Measurements from ENCODE around the gene TNFSF4. TPM values are rescaled to one million over a fixed set of nuclear protein-coding genes. Genes with fewer than 3 reads are reported as not detected.

The TNFSF4 gene
- total and polyA plus RNA-seq, 2 of the 4 experiments (the other 2 are of a cell fraction) = 13.4 to 19.7 TPM

GRCh38 chr1:173191011-173191705 is 16.0 kb downstream of the TNFSF4 start:
- Histone ChIP-seq H3K4me1 (ENCODE audit: control insufficient read depth, insufficient read depth, low read length) (peaks cover 8% of the 10 kb centered on the region), H3K4me3 (ENCODE audit: insufficient read depth, low read depth, low read length) (no peak overlapping the region), H2AK5ac (ENCODE audit: low read depth, low read length) (peak overlapping the region; percentile 86), H3K9me1 (ENCODE audit: insufficient read depth, low read length) (peaks cover 10% of the 10 kb centered on the region), H4K5ac (ENCODE audit: low read depth, low read length) (peak overlapping the region; percentile 35; the same call in 1 of the 2 replicates), H3K79me1 (ENCODE audit: low read depth in 1 of 2, low read length in 2 of 2) (peaks cover 4 to 43% of the 10 kb centered on the region in 2 experiments; a peak in 2 of 4 replicates), H3K9me3 (ENCODE audit: control insufficient read depth, insufficient read depth, low read length) (no peaks in the 10 kb centered on the region), H4K8ac (ENCODE audit: low read depth in 2 of 2, low read length in 2 of 2) (peak overlapping the region in 1 of 2 experiments; percentile 64; a peak in 1 of 4 replicates), H2BK20ac (ENCODE audit: low read depth, low read length) (peak overlapping the region; percentile 54; the same call in 1 of the 2 replicates), H4K91ac (ENCODE audit: insufficient read depth, low read depth, low read length) (peak overlapping the region; percentile 17; the same call in 1 of the 2 replicates), H3K4ac (ENCODE audit: low read depth, low read length) (peak overlapping the region; percentile 68), H2AFZ (replicated peaks; ENCODE audit: low read length, poor library complexity) (no peak overlapping the region), H3K27me3 (ENCODE audit: control insufficient read depth, insufficient read depth, low read length) (no peaks in the 10 kb centered on the region), H3K56ac (ENCODE audit: extremely low read depth, insufficient read depth, low read length) (no peak overlapping the region), H3K14ac (replicated peaks; ENCODE audit: low read depth, low read length) (peak overlapping the region; percentile 71), H2BK120ac (ENCODE audit: low read depth, low read length) (peak overlapping the region; percentile 48), H3K4me2 (ENCODE audit: low read depth, low read length) (no peak overlapping the region), H4K20me1 (ENCODE audit: insufficient read depth, low read length) (no peaks in the 10 kb centered on the region), H3K18ac (ENCODE audit: low read depth, low read length) (peak overlapping the region; percentile 34; the same call in 1 of the 2 replicates), H3K36me3 (ENCODE audit: control insufficient read depth, insufficient read depth, low read length) (peaks cover 2% of the 10 kb centered on the region; the same call in 1 of the 2 replicates), H2BK15ac (ENCODE audit: low read depth, low read length) (peak overlapping the region; percentile 51; the same call in 1 of the 3 replicates), H2AK9ac (replicated peaks; ENCODE audit: low read depth, low read length, poor library complexity) (peak overlapping the region; percentile 58), H2BK5ac (ENCODE audit: low read depth, low read length, poor library complexity, severe bottlenecking) (peak overlapping the region; percentile 25), H3K23ac (ENCODE audit: low read depth, low read length) (peak overlapping the region; percentile 18; the same call in 1 of the 2 replicates), H3K27ac (ENCODE audit: insufficient read depth, low read length) (no peak overlapping the region), H3K9ac (ENCODE audit: low read depth, low read length) (no peak overlapping the region)
- no TSS peak for BruUV-seq (replicated peaks)
- ChIA-PET CTCF (interaction anchor here (0.6 to 0.7 kb wide), 2 partner anchors 245 to 1068 kb away, joined by 3 read pairs; no protein-coding TSS in a partner anchor), POLR2A (ENCODE audit: unreplicated experiment) (interaction anchor here (1.0 kb wide), 1 partner anchor 282 kb away, joined by 3 read pairs; no protein-coding TSS in a partner anchor)
- dilution Hi-C loops (cut with HindIII; ENCODE audit: low sequenced_read_pairs, unreplicated experiment) (no loop called here), intact Hi-C loops (cut with micrococcal nuclease) (no loop called here), in situ Hi-C loops (cut with MboI; ENCODE audit: low sequenced_read_pairs) (no loop called here)
- ATAC-seq (ENCODE audit: low read depth) = no peak
- no peak for DNase-seq
- WGBS, 2 experiments (ENCODE audit: extremely low coverage in 2 of 2, insufficient read length in 1 of 2) = no CpG with 5 or more reads among the region's 2 CpGs
- TF ChIP-seq SMC3 (IDR thresholded peaks at IDR 0.05; ENCODE audit: low read depth, low read length) (no peak), CHD1 (IDR thresholded peaks at IDR 0.05; ENCODE audit: low read depth, low read length) (no peak), MAFK (IDR thresholded peaks at IDR 0.05; ENCODE audit: low read depth, low read length) (no peak), RCOR1 (IDR thresholded peaks at IDR 0.05; ENCODE audit: insufficient replicate concordance, low read length) (no peak), BHLHE40 (IDR thresholded peaks at IDR 0.05; ENCODE audit: low read depth, low read length) (no peak), POLR2A (IDR thresholded peaks at IDR 0.05; ENCODE audit: low read depth, low read length) (no peak), ELK1 (IDR thresholded peaks at IDR 0.05; ENCODE audit: borderline replicate concordance, low read depth, low read length) (no peak), USF2 (IDR thresholded peaks at IDR 0.05; ENCODE audit: low read depth, low read length) (peak; percentile 41; the same call in 1 of the 2 replicates), RAD21 (IDR thresholded peaks at IDR 0.05; ENCODE audit: low read length) (no peak)
